HG02840 (cell line): ENCODE data around the gene FUNDC2.
"Not testable (repeated sequence)": the region's sequence is repeated elsewhere in the genome, so short reads cannot be mapped to it uniquely, and the experiment has no call there.

Source experiments
- ATAC-seq: cut with Tn5 transposase; IDR thresholded peaks from one replicate; pipeline ENCODE4 v1.9.1; 2021; ENCODE audit warnings: mild to moderate bottlenecking, moderate library complexity, moderate number of reproducible peaks; ENCODE audit not compliant: unreplicated experiment, low FRiP score

The FUNDC2 gene, protein sequence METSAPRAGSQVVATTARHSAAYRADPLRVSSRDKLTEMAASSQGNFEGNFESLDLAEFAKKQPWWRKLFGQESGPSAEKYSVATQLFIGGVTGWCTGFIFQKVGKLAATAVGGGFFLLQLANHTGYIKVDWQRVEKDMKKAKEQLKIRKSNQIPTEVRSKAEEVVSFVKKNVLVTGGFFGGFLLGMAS

DNA sequence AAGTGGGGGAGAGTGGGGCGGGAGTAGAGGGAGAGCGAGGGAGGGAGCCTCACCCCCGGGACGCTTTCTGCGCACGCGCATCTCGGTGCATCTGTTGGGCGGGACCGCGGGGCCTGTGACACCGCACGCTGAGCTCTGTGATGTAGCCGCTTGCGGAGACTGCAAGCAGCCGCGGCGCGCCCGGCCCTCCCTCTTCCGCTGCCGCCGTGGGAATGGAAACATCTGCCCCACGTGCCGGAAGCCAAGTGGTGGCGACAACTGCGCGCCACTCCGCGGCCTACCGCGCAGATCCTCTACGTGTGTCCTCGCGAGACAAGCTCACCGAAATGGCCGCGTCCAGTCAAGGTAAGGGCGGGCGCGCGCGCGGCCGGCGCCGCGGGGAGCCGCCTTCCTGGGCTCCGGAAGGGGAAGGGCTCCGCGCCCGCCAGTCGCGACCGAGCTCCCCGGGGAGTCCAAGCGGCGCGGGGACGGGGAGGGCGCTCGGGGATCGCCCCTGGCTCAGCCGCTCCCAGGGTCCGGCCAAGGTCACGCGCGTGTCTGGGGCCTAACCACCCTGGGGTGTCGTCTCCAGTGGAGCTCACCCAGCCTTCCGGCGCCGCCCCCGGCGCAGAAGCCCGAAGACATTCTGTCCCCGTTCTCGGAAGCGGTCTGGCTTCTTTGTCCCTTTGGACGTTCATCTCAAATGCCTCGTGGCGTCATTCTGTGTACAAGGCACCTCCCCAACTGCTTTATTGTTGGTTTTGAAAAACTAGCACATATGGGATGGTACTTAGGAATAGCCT is at the start of gene FUNDC2:
Gene FUNDC2 (plus strand): TSS at position 118 of the 782 bp plus-strand sequence. CDS start 95 bp downstream, at position 213.
- peak; percentile 92 for ATAC-seq

DNA sequence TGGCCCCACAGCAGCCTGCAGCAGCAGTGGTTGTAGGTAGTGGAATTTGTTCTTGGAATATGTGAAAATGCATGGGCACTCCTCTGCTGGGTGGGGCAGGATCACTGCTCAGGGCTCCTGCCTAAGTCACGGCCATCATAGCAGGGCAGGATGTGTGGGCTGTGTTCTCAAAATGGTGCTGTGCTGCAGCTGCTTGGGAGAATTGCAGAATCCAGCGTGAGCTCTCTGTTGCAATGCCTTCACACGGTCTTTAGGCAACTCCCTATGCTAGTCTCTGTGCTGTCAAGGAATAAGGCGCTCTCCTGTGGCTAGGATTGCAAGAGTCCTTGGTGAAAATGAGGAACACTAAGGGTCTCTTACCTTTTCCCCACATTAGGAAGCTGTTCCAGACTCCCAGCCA is 47.0 kb upstream of the FUNDC2 start:
- ATAC-seq, result no peak

DNA sequence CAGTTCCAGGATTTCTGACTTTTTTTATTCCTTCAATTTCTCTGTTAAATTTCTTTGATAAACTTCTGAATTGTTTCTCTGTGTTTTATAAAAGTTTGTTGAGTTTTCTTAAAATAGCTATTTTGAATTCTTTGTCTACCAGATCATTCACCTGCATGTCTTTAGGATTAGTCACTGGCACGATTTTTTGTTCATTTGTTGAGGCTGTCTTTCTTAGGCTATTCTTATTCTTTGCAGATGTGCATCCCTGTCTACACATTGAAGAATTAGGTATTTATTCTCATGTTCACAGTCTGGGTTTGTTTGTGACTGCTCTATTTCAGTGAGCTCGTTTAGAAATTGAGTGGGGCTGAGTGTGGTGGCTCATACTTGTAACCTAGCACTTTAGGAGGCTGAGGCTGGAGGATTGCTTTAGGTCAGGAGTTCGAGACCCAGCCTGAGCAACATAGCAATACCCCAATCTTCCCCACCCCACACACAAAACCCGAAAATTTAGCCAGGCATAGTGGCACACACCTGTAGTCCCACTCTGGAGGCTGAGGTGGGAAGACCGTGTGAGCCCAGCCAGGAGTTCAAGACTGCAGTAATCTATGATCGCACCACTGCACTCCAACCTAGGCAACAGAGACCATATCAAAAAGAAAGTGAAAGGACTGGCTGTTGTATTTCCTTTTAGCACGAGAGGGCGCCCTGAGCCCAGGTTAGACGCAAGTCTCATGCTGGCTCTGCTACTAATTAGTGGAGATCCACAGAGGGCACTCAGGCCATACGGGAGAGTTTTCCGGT is 46.1 kb upstream of the FUNDC2 start:
- ATAC-seq, result peak; percentile 99

DNA sequence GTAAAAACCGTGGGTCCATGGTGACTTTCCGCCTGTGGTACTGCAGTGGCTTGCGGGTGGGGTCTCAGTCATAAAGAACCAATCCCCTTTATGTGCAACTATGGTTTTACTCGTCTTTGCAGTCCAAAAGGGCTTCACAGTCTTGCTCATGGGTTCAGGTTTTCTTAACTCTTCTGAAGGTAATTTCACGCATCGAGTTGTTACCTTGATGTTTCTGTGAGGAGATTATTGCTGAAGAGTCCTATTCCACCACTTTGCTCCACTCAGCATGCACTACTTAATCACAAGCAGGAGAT is 45.6 kb upstream of the FUNDC2 start:
- peak; percentile 29 for ATAC-seq

DNA sequence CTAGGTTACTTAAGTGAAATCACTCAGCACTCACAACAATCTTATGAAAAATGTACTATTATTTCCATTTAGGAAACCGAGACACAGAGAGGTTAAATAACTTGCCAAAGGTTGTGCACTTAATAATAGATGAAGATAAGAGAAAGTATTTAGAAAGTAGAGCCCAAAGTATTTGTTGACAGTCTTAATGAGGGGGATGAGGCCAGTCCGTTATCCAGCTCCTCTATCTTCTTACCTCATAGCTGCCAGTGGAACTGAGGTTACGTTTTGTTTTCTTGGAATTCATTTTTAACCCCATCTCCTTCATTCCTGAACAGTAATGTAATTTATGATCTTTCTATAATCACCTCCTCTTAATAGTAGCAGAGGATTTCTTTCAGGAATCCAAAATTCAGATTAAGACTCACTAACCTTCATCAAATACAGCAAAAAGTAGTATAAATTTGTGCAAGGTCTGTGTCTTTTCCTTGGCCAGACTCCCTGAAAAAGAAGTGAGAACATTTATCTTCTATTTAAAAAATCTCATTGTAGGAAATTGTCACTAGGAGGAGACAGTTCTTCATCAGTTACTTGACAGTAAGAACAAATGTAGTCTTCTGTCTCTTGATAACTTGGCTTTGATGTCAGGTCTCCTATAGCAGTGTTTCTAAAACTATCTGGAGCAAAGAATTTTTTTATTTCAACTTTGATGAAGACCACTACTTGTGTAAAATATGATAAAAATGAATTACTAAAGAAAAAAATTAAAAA is 39.6 kb upstream of the FUNDC2 start:
- no peak for ATAC-seq

DNA sequence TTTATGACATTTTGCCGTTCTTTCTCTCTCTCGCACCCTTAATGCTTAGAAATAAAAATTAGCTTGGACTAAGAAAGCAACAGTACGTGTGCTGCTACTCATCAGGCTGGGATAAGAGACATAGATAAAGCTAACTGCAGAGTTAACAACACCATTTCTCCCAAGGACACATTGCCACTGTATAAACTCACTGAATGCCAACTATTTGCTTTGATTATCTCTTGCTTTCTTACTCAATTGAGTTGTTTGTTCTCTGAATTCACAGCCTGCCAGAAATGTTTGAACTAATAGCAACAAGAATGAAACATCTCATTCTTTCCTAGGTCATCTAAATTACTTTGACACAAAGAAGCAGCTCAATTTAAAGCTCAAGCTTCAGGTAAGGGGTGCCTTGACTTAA is 38.7 kb upstream of the FUNDC2 start:
- ATAC-seq, result no peak

DNA sequence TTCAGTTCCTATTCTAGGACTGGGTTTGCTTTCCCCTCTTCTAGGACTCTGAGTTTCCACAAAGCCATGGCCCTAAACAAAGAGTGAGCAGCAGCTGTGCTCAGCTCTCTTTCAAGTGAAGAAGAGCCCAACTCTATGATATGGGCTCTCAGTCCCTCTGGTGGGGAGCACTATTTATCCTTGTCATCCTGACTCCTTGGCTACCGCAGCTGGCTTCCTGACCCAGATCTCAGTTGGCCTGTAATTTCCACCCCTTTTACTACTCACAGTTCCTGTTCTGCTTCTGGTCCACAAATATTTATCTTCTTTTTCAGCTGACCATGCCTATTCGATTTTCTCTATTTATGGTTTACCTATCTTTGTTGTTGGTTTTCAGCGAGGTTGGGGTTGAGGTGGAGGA is 37.9 kb upstream of the FUNDC2 start:
- ATAC-seq, result no peak

DNA sequence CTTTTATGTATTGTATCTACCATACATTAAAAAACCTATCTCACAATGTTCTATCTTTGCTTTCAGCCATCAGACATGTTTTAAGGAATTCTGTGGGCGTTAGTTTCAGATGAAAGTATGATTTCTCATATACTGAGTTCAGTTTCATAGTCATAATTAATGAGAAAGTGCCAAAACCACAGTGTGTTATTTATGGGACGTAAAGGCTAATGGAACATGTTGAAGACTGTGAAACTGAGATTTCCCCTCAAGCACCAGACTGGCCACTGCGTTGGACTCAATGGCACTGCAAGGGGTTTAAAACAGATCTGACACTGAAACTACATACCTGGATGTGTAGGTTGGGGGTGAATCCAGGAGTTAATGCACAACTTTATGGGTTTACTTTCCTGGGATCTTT is 36.1 kb upstream of the FUNDC2 start:
- ATAC-seq, result no peak

DNA sequence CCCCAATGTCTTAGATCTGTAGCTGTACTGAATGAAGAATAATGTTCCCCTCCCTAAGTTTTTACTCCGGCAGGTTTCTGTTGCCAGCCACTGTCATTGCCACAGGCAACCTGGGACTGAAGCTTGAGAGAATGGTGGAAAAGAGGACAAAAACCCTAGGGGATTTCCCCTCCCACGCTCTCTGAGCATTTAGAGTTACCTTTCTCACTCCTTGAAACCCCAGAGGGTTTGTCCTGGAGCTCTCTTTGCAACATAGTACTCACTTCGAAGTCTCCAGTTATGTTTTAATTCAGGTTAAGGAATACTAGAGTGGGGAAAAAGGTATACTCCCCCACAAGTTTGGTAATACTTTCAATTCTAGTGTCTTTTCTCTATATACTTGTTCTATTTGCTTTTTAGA is 35.6 kb upstream of the FUNDC2 start:
- ATAC-seq, result no peak

DNA sequence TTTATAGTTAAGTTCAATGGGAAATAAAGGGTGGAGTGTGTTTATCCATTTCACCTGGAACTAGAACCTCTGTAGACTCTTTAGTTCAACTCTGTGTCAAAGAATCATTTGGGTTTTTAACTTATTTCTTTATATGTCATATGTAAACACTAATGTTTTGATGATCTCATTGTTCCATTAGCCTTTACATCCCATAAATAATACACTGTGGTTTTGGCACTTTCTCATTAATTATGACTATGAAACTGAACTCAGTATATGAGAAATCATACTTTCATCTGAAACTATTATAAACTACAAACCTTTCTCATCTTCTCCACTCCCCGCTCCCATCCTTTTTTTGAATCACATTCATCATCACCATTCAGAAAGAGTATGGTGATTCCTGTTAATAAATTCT is 35.2 kb upstream of the FUNDC2 start:
- no peak for ATAC-seq

DNA sequence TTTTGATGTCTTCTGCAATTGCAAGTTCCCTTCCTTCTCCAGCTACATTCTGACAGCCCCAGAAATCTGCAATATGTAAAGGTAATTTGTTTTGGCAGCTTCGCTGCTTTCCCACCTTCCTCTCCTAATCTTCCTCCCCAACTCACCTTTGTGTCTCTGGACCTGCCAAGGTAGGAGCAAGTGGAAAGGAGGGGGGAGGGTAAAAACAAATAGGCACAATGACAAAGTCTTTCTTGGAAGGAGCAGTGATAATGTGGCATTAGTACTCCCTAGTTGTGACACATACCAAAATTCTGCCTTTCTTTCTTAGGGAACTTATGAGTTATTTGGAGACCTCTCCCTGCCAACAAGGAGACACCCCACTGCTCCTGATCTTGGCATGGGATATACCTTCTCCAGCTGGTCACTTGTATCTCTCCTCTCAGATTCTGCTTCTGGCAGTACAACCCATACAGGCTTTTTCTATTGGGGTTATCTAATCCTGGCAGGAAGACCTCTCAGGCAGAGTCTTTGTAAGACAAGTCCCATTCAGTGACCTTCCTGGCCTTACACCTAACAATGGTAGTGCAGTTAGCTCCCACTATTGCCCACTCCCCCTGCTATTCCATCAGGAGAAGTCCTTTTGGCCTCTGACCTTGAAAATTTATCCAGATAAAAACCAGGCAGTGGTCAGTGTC is 28.3 kb upstream of the FUNDC2 start:
- no peak for ATAC-seq

DNA sequence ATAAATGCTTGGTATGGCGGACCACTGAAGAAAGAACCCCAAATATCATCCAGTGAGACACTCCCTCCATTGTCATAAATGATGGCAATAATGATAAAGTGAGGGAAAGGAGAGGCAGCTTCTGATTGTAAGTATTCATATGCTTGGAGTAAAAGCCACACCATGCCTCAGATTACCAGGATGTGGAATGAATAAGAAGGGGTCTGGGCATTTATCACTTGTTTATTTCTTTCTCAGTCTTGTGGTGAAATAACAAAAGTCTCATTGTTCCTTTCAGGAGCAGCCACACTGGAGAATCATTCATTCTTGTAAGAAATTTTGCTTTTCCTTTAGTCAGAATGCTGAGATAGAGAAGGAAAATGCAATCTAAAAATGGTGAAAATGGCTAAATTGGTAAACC is 25.8 kb upstream of the FUNDC2 start:
- no peak for ATAC-seq

DNA sequence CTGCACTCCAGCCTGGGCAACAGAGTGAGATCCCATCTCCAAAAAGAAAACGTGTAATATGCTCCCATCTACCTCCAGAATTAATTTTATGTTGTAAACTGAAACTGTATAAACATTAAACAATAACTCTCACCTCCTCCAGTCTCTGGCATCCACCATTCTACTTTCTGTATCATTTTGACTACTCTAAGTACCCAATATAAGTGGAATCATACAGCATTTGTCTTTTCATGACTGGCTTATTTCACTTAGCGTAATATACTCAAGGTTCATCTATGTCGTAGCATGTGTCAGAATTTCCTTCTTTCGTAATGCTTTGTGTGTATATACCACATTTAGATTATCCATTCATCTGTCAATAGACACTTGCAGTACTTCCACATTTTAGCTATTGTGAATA is 24.8 kb upstream of the FUNDC2 start:
- ATAC-seq, result no peak

DNA sequence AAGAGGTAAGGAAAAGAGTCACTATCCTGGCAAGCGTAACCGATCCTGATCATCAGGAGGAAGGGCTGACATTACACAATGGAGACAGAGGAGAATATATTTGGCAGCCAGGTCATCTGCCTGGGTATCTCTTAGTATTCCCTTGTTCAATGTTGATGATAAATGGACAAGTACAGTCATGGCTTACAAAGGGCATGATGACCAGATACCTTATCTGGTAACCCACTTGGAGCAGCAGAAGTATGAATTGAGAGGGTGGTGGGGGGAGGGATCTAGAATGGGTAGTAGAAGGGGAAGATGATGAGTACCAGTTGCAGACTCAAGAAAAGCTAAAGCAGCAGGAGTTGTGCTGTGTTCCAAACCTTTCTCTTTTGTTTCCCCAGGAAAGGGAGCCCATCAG is 21.5 kb upstream of the FUNDC2 start:
- no peak for ATAC-seq

DNA sequence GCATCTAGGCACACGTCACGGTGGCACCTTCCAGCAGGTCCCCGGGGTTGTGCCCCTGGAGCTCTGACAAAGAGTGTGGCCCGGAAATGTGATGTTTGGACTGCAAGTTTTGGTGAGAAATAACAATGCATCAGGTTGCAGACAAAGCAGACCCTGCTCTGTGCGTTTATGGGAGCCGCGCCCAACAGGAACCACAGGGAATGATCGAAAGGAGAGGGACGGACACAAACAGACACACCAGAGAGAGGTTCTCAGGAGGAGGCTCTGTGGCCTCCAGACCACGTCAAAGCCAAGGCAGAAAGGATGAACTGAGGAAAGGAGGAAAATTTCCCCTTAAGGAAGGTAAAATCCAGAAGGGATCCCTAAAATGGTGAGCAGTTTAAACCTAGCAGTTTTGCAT is 20.3 kb upstream of the FUNDC2 start:
- ATAC-seq, result not testable (repeated sequence)

DNA sequence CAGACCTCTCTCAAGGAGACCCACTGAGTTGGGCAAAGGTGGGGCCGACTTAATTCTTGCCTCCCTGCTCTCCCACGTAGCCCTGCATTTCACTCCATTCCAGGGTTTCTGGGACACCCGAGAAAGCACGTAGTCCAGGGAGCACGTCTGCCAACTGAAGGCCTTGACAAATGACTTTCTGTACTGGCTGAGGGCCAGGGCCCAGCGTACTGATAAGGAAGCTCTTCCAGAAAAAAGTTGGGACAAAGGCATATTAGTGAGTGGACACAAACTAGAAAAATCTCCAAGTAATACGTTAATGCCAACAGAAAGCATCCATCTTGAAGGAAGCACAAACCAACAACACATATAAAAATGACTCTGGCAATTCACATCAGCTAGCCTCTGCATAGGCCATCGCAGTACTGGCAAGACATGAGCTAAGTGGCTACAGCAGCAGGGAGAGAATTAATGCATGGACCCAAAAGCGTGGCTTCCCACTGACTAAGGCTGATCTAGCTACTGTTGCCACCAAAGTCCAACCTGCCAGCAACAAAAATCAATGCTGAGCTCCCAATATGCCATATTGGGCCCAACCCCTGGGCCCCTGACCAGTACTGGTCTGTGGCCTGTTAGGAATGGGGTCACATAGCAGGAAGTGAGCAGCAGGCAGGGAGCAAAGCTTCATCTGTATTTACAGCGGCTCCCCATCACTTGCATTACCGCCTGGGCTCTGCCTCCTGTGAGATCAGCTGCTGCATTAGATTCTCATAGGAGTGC is 19.6 kb upstream of the FUNDC2 start:
- not testable (repeated sequence) for ATAC-seq

DNA sequence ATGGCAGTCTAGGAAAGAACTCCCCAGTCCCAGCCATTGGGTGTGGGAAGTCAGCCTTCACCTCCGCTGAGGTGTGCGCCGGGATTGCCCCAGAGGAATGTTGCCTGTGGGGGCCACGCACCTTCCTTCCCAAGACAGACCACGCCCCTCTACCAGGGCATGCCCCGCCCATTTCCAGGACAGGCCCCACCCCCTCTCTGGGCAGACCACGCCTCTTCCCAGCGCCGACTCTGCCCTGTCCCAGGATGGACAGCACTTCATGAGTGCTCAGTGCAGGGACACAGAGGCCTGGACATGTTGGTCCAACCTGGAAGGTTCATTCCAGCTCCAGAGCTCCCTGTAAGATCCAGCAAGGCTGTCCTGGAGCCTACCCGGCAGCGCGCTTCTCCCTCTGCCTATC is 18.1 kb upstream of the FUNDC2 start:
- not testable (repeated sequence) for ATAC-seq

DNA sequence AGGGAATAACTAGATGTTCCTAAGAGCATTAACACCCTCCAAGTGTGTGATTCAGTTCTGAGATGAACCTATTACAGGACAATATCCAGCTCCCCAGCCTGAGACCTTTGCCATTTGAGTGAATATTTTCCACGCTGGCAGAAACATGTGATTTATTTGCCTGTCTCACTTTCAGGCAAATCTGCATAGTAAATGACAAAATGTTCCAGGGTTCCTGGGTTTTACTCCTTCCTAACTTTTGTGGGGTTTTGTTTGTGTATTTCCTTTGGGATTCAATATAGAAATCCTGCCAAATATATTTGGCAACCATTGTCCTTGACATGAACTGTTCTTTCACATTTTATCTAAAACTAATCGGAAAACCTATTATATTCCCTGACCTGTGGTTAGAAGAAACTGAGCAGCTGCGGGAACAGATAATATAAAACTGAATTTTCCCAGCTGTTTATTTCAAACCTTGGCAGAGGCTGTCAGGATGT is 16.6 kb upstream of the FUNDC2 start:
- no peak for ATAC-seq

DNA sequence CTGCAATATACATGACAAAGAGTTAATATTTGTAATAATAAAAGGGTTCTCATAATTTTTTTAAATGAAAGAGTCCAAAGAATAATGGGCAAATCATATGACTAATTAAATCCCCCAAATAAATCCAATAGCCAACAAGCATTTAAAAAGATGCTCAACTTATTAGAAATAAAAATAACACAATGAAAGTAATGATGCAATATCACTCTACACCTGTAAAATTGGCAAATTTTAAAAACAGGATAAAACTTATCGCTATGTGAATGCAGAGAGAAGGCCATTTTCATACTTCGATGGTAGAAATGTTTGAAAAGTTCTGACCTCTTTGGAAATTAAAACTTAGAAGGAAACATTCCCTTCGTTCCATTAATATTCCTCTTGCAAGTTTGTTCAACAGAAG is 6.1 kb upstream of the FUNDC2 start:
- ATAC-seq, result no peak

DNA sequence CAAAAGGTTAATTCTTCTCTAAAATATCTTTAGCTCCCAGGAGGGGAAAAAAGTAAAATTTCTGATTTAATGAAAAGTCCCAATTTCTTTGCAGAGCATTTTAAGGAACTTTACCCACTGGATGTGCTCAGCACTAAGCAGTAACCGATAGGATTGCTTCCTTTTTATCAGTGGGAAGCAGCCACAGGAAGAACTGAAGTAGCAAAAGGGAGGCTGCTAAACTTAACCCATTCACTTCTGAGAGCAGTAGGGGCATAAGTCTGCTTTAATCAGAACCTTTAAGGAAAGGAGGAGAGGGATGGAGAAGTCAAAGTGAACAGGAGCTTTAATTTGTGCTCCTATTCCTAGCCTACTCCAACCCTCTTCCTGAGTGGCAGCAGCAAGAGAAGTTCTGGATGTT is 4.1 kb upstream of the FUNDC2 start, which contains the start of gene F8:
Gene F8 (minus strand): TSS at position 139 of the 400 bp plus-strand sequence. CDS start 171 bp downstream, outside the sequence.
- no peak for ATAC-seq
